Rectal smooth muscle tissue (tissue), 1 donor: Measurements from ENCODE around the gene AMFR.
"Not testable (repeated sequence)": the region's sequence is repeated elsewhere in the genome, so short reads cannot be mapped to it uniquely, and the experiment has no call there.

Experiments used
- H3K27ac ChIP-seq: one replicate; pipeline ENCODE4 v1.7.0; 2013; ENCODE audit warnings: low read depth, low read length, inconsistent platforms
- H3K27me3 ChIP-seq: one replicate; pipeline ENCODE4 v1.7.0; 2013; ENCODE audit warnings: low read length; ENCODE audit not compliant: control insufficient read depth, insufficient read depth
- H3K36me3 ChIP-seq: one replicate; pipeline ENCODE4 v1.7.0; 2013; ENCODE audit warnings: low read length; ENCODE audit not compliant: control insufficient read depth, insufficient read depth
- H3K4me1 ChIP-seq: one replicate; pipeline ENCODE4 v1.7.0; 2013; ENCODE audit warnings: low read length; ENCODE audit not compliant: control insufficient read depth, insufficient read depth
- H3K4me3 ChIP-seq: one replicate; pipeline ENCODE4 v1.7.0; 2013; ENCODE audit warnings: low read length
- H3K9ac ChIP-seq: one replicate; pipeline ENCODE4 v1.7.0; 2013; ENCODE audit warnings: low read length

AMFR gene

DNA sequence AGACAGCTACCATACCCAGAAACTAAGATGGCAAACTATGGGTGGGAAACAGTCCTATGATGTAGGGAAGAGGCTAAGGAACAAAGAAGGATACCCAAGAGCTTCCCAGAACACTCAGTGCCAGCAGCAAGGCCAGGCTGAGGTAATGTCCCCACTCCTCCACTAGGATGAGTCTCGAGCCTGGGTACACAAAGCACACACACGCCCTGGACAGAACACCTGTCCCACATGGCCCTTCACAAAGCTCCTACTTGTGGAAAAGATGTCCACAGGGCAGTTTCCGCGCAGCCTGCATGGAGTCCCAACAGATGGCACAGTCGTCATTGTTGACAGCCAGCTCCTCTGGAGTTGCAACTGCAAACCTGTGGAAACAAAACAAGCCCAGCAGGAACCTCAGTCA lies 23.9 kb downstream of the AMFR start:
- H3K27ac ChIP-seq: no peak overlapping the region
- H3K36me3 ChIP-seq: peaks cover 24% of the 10 kb centered on the region
- H3K4me3 ChIP-seq: no peak overlapping the region
- no peaks in the 10 kb centered on the region for H3K27me3 ChIP-seq
- H3K9ac ChIP-seq: no peak overlapping the region
- H3K4me1 ChIP-seq: no peaks in the 10 kb centered on the region

DNA sequence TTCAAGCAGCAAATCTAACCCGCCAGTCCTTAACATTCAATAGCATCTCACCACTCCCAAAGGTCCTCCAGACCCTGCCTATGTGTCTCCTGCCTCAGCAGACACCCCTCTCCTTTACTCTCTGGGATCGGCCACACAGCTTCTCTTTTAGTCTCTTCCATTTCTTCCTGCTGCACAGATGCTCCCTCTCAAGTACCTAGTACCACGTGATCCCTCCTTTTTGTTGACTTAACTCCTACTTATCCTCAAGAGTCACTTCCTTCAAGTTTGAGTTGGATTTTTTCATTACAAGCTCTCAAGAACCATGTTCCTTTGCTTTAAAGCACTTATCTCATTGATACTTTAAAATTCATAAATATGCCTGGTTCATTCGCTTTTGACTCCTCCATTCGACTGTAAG lies 24.9 kb downstream of the AMFR start:
- Histone ChIP-seq H3K27ac (no peak overlapping the region), H3K36me3 (peaks cover 22% of the 10 kb centered on the region), H3K4me1 (no peaks in the 10 kb centered on the region), H3K9ac (no peak overlapping the region), H3K27me3 (no peaks in the 10 kb centered on the region), H3K4me3 (no peak overlapping the region)

DNA sequence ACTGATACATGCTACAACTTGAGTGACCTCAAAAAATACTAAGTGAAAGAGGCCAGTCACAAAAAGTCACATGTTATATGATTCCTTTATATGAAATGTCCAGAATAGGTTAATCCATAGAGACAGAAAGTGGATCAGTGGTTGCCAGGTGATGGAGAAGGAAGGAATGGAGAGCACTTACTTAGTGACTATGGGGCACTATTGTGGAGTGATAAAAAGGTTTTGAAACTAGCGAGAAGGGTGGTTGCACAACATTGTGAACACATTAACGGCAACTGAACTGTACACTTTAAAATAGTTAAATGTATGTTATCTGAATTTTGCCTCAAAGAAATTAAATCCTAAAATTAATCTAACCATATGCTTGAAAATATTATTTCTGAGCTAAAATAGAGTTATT lies 25.9 kb downstream of the AMFR start:
- H3K4me3 ChIP-seq: no peak overlapping the region
- H3K27ac ChIP-seq: no peak overlapping the region
- H3K4me1 ChIP-seq: no peaks in the 10 kb centered on the region
- no peaks in the 10 kb centered on the region for H3K27me3 ChIP-seq
- no peak overlapping the region for H3K9ac ChIP-seq
- peaks cover 18% of the 10 kb centered on the region for H3K36me3 ChIP-seq

DNA sequence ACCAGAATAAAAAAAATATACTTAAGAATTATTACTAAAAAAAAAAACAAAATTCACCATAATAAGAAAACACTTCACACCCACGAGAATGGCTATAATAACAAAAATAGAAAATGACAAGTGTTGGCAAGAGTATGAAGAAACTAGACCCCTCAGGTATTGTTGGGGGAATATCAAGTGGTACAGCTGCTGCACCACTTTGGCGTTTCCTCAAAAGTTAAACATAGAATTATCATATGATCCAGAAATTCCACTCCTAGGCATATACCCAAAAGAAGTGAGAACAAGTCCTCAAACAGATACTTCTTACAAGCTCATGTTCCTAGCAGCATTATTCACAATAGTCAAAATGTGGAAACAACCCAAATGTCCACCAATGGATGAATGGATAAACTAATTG lies 26.3 kb downstream of the AMFR start:
- H3K4me1 ChIP-seq: no peaks in the 10 kb centered on the region
- peaks cover 17% of the 10 kb centered on the region for H3K36me3 ChIP-seq
- H3K27me3 ChIP-seq: no peaks in the 10 kb centered on the region
- no peak overlapping the region for H3K27ac ChIP-seq
- no peak overlapping the region for H3K4me3 ChIP-seq
- H3K9ac ChIP-seq: no peak overlapping the region

DNA sequence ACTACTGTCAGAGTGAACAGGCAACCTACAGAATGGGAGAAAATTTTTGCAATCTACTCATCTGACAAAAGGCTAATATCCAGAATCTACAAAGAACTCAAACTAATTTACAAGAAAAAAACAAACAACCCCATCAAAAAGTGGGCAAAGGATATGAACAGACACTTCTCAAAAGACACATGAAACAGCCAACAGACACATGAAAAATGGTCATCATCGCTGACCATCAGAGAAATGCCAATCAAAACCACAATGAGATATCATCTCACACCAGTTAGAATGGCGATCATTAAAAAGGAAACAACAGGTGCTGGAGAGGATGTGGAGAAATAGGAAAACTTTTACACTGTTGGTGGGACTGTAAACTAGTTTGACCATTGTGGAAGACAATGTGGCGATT lies 28.6 kb downstream of the AMFR start:
- not testable (repeated sequence) for H3K27ac ChIP-seq, H3K4me1 ChIP-seq, H3K27me3 ChIP-seq, H3K4me3 ChIP-seq, H3K9ac ChIP-seq
- H3K36me3 ChIP-seq: peaks cover 10% of the 10 kb centered on the region

DNA sequence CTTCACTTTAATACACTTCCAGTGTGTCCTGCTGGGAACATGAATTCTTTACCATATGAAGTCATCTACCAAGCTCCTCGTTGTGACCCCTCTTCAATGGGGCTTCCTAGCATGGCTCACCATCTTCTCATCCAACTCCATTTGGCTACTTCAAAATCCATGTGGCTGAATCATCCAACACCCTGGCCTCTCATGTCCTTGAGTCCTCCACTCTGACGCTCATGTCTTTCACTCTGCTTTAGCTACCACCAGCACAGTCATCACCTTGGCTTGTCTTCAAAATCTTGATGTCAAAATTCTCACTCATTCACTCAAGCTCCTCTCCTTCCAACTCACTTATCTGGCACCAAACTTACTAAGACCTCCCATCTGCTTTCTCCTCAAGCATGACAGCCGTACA lies 35.8 kb downstream of the AMFR start:
- Histone ChIP-seq H3K27me3 (no peaks in the 10 kb centered on the region), H3K4me3 (no peak overlapping the region), H3K27ac (no peak overlapping the region), H3K4me1 (peaks cover 5% of the 10 kb centered on the region), H3K9ac (no peak overlapping the region), H3K36me3 (peaks cover 14% of the 10 kb centered on the region)

DNA sequence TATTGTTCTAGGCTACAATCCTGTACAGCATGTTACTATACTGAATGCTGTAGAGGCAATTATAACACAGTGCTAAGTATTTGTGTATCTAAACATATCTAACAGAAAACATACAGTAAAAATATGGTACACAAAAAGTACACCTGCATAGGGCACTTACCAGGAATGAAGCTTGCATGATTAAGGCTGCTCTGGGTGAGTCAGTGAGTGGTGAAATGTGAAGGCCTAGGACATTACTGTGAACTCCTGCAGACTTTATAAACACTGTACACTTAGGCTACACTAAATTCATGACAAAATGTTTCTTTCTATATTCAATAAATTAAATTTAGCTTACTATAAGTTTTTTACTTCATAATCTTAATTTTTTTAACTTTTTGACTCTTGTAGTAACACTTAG lies 37.1 kb downstream of the AMFR start:
- Histone ChIP-seq H3K36me3 (peaks cover 27% of the 10 kb centered on the region), H3K4me1 (peaks cover 5% of the 10 kb centered on the region), H3K27ac (no peak overlapping the region), H3K9ac (no peak overlapping the region), H3K27me3 (no peaks in the 10 kb centered on the region), H3K4me3 (no peak overlapping the region)

DNA sequence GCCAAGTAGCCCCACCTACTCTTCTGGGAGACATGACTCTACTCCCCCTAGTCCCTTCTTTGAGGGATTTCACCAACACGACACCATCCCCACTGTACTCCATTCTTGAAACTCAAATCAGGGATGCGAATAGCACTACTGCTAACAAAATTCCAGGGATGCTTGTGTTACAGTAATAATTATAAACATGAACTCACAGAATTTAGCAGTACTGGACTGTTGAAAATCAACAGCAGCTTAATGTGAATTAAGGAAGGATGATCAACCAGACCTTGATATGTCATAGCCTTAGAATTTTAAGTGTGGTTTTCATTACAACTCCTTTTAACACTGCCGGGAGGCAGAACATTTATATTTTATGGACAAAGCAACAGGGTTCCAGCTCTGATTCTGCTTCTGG lies 37.9 kb downstream of the AMFR start:
- Histone ChIP-seq H3K27me3 (no peaks in the 10 kb centered on the region), H3K9ac (no peak overlapping the region), H3K4me3 (no peak overlapping the region), H3K36me3 (peaks cover 29% of the 10 kb centered on the region), H3K4me1 (peaks cover 5% of the 10 kb centered on the region), H3K27ac (no peak overlapping the region)

DNA sequence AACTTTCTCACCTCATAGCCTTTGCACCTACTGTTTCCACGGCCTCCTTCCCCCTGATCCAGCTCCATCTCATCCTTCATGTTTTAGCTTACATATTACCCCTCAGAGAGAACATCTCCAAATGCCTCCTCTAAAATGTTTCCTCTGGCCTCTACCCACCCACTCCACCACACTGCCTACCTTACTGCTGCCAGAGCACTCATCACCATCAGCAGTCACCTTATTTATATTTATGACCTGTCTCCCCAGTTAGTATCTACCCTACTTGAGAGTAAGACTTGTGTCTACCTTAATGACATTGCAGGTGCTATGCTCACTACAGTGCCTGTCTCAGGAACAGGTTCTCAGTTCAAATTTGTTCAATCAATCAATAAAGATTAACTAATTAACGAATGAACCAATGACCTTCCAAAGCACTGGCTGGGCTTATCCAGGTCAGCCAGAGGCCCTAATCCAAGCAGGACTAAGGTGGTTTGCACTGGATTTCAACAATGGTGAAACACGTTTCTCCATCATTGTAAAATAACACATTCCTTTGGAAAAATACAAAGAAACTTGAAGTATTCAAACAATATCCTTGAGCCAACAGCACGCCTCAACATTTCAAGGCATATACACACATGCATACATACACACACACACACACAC lies 41.1 kb downstream of the AMFR start:
- Histone ChIP-seq H3K4me3 (no peak overlapping the region), H3K4me1 (peaks cover 5% of the 10 kb centered on the region), H3K9ac (no peak overlapping the region), H3K27ac (no peak overlapping the region), H3K27me3 (no peaks in the 10 kb centered on the region), H3K36me3 (peaks cover 38% of the 10 kb centered on the region)

DNA sequence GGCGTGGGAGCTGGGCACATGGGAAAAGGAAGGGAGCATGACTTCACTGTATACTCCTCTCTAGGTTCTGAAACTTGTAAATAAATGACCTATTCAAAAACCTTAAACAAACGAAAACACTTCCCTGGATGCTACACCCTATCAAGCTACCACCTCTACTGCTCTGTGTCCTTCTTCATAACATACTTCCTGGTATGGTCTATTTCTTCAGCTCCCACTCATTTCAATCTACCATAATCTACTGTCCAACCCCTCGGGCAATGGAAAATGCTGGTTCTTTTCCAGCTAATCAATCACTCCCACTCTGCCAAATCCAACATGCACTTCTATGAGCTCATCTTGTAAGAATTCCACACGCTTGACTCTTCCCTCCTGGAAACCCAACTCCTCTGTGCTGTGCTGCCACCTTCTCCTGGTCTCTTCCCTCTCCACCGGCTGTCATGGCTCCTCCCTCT lies 42.4 kb downstream of the AMFR start:
- Histone ChIP-seq H3K4me3 (no peak overlapping the region), H3K4me1 (peaks cover 5% of the 10 kb centered on the region), H3K9ac (no peak overlapping the region), H3K27me3 (no peaks in the 10 kb centered on the region), H3K36me3 (peaks cover 35% of the 10 kb centered on the region), H3K27ac (no peak overlapping the region)

DNA sequence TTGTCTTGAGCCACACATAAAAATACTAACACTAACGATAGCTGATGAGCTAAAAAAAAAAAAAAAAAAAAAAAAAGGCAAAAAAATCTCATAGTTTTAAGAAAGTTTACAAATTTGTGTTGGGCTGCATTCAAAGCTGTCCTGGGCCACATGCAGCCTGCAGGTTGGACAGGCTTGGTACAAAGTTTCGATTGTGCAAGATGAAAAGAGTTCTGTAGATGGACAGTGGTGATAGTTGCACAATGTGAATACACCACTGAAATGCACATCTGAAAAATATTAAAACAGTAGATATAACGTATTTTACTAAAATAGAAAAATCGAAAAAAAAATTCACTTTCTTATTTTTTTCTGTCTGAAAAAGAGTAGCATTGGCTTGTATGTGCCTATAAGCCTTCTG lies 42.9 kb downstream of the AMFR start:
- Histone ChIP-seq H3K9ac (no peak overlapping the region), H3K4me1 (peaks cover 1% of the 10 kb centered on the region), H3K4me3 (no peak overlapping the region), H3K36me3 (peaks cover 35% of the 10 kb centered on the region), H3K27ac (no peak overlapping the region), H3K27me3 (no peaks in the 10 kb centered on the region)

DNA sequence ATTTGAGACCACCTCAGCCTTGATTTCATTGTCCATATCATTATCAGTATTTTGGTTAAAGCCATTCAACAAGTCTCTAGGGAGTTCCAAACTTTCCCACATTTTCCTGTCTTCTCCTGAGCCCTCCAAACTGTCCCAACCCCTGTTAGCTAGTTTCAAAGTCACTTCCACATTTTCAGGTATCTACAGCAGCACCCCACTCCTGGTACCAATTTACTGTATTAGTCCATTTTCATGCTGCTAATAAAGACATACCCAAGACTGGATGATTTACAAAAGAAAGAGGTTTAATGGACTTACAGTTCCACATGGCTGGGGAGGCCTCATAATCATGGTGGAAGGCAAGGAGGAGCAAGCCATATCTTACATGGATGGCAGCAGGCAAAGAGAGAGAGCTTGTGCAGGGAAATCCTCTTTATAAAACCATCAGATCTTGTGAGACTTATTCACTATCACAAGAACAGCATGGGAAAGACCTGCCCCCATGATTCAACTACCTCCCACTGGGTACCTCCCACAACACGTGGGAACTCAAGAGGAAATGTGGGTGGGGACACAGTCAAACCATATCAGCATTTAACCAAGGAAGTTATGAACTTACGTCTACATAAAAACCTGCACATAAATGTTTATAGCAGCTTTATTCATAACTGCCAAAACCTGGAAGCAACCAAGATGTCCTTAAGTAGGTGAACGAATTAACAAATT lies 44.4 kb downstream of the AMFR start:
- not testable (repeated sequence) for H3K4me3 ChIP-seq, H3K9ac ChIP-seq, H3K4me1 ChIP-seq, H3K27me3 ChIP-seq, H3K27ac ChIP-seq
- peaks cover 34% of the 10 kb centered on the region for H3K36me3 ChIP-seq

DNA sequence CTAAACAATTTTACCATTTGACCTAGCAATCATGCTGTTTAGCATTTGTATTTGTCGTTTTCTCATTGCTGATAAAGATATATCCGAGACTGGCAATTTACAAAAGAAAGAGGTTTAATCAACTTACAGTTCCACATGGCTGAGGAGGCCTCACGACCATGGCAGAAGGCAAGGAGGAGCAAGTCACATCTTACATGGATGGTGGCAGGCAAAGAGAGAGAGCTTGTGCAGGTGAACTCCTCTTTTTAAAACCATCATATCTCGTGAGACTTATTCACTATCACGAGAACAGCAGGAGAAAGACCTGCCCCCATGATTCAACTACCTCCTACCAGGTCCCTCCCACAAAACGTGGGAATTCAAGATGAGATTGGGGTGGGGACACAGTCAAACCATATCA lies 46.3 kb downstream of the AMFR start:
- not testable (repeated sequence) for H3K4me1 ChIP-seq, H3K4me3 ChIP-seq, H3K27me3 ChIP-seq, H3K27ac ChIP-seq, H3K9ac ChIP-seq
- peaks cover 23% of the 10 kb centered on the region for H3K36me3 ChIP-seq
